Measurements from ENCODE around the gene CMTR2.

The CMTR2 gene

GRCh38 chr16:71276589-71277334 lies 12.4 kb downstream of the CMTR2 start:
- no peak for DNase-seq (ENCODE audit: low read depth in 2 of 2)

GRCh38 chr16:71273384-71273783 lies 15.8 kb downstream of the CMTR2 start:
- no peak for DNase-seq (ENCODE audit: low read depth in 2 of 2)

- no peak for DNase-seq (ENCODE audit: low read depth in 2 of 2)
Measured at GRCh38 chr16:71264299-71264698, 24.9 kb downstream of the CMTR2 start.

GRCh38 chr16:71263582-71263981 lies 25.6 kb downstream of the CMTR2 start:
- no peak for DNase-seq (ENCODE audit: low read depth in 2 of 2)

- no peak for DNase-seq (ENCODE audit: low read depth in 2 of 2)
Measured at GRCh38 chr16:71262391-71262790, 26.8 kb downstream of the CMTR2 start.

- no peak for DNase-seq (ENCODE audit: low read depth in 2 of 2)
Measured at GRCh38 chr16:71260995-71261394, 28.2 kb downstream of the CMTR2 start.

GRCh38 chr16:71259086-71259485 lies 30.1 kb downstream of the CMTR2 start:
- DNase-seq (ENCODE audit: low read depth in 2 of 2) = no peak

GRCh38 chr16:71258372-71258771 lies 30.8 kb downstream of the CMTR2 start:
- no peak for DNase-seq (ENCODE audit: low read depth in 2 of 2)

- DNase-seq (ENCODE audit: low read depth in 2 of 2) = no peak
Measured at GRCh38 chr16:71257768-71258167, 31.4 kb downstream of the CMTR2 start.

- no peak for DNase-seq (ENCODE audit: low read depth in 2 of 2)
Measured at GRCh38 chr16:71255721-71256120, 33.5 kb downstream of the CMTR2 start.

GRCh38 chr16:71254832-71255525 lies 34.2 kb downstream of the CMTR2 start:
- no peak for DNase-seq (ENCODE audit: low read depth in 2 of 2)

GRCh38 chr16:71250461-71251235 lies 38.6 kb downstream of the CMTR2 start:
- no peak for DNase-seq (ENCODE audit: low read depth in 2 of 2)

- DNase-seq (ENCODE audit: low read depth in 2 of 2) = no peak
Measured at GRCh38 chr16:71249399-71249798, 39.8 kb downstream of the CMTR2 start.

- no peak for DNase-seq (ENCODE audit: low read depth in 2 of 2)
Measured at GRCh38 chr16:71247478-71247877, 41.7 kb downstream of the CMTR2 start.

GRCh38 chr16:71246309-71246708 lies 42.9 kb downstream of the CMTR2 start:
- no peak for DNase-seq (ENCODE audit: low read depth in 2 of 2)

GRCh38 chr16:71244521-71244920 lies 44.7 kb downstream of the CMTR2 start:
- DNase-seq (ENCODE audit: low read depth in 2 of 2) = no peak

GRCh38 chr16:71242601-71243000 lies 46.6 kb downstream of the CMTR2 start:
- no peak for DNase-seq (ENCODE audit: low read depth in 2 of 2)

GRCh38 chr16:71242036-71242435 lies 47.2 kb downstream of the CMTR2 start:
- no peak for DNase-seq (ENCODE audit: low read depth in 2 of 2)
